Urinary bladder (tissue), 2 donors: ENCODE measurements around the gene LRRC3. TPM values are rescaled to one million over a fixed set of nuclear protein-coding genes. Genes with fewer than 3 reads are reported as not detected.

Source experiments
- polyA plus RNA-seq: library from polyadenylated mRNA; stranded (reverse); fragments of 200-250 nt; gene quantifications from one replicate; pipeline ENCODE4 v1.2.3, GENCODE V29; 2013
- small RNA-seq: library from RNA; depleted of rRNA; stranded (forward); fragments of <200 nt; gene quantifications from one replicate; pipeline ENCODE3, GENCODE V24; 2014
- total RNA-seq: library from RNA; depleted of rRNA; stranded (reverse); fragments of >200 nt; gene quantifications from one replicate; pipeline ENCODE4 v1.2.3, GENCODE V29; 2014
- donor health status: healthy.

Gene LRRC3
- total and polyA plus RNA-seq, 2 donors, result 1.5 to 4.1 TPM

Small RNA genes lying within 50 kb of the gene (small RNA-seq; reads per million reads assigned to genes)
- gene RF00285, result not detected

Other genes starting within 250 kb of the LRRC3 start
- 2.7 TPM for gene ICOSLG, start 214.6 kb upstream of the LRRC3 start, total RNA-seq
- gene ICOSLG, start 214.6 kb upstream of the LRRC3 start, polyA plus RNA-seq, result 1.3 TPM
- gene DNMT3L, start 193.6 kb upstream of the LRRC3 start, total RNA-seq, result not detected
- not detected for gene DNMT3L, start 193.6 kb upstream of the LRRC3 start, polyA plus RNA-seq
- gene AIRE, start 169.6 kb upstream of the LRRC3 start, total RNA-seq, result 0.11 TPM
- 0.03 TPM for gene AIRE, start 169.6 kb upstream of the LRRC3 start, polyA plus RNA-seq
- 74.8 TPM for gene PFKL, start 155.5 kb upstream of the LRRC3 start, total RNA-seq
- gene PFKL, start 155.5 kb upstream of the LRRC3 start, polyA plus RNA-seq, result 116 TPM
- gene CFAP410, start 116.1 kb upstream of the LRRC3 start, total RNA-seq, result 10.1 TPM
- gene CFAP410, start 116.1 kb upstream of the LRRC3 start, polyA plus RNA-seq, result 43.7 TPM
- 1.2 TPM for gene TRPM2, start 101.9 kb upstream of the LRRC3 start, total RNA-seq
- gene TRPM2, start 101.9 kb upstream of the LRRC3 start, polyA plus RNA-seq, result 3.3 TPM
- gene KRTAP10-1, start 84.7 kb downstream of the LRRC3 start, total RNA-seq, result not detected
- gene KRTAP10-1, start 84.7 kb downstream of the LRRC3 start, polyA plus RNA-seq, result not detected
- not detected for gene KRTAP10-2, start 96.0 kb downstream of the LRRC3 start, total RNA-seq
- not detected for gene KRTAP10-2, start 96.0 kb downstream of the LRRC3 start, polyA plus RNA-seq
- not detected for gene KRTAP10-3, start 103.3 kb downstream of the LRRC3 start, total RNA-seq
- not detected for gene KRTAP10-3, start 103.3 kb downstream of the LRRC3 start, polyA plus RNA-seq
- gene KRTAP10-4, start 118.2 kb downstream of the LRRC3 start, total RNA-seq, result not detected
- gene KRTAP10-4, start 118.2 kb downstream of the LRRC3 start, polyA plus RNA-seq, result not detected
- not detected for gene KRTAP10-5, start 125.1 kb downstream of the LRRC3 start, total RNA-seq
- not detected for gene KRTAP10-5, start 125.1 kb downstream of the LRRC3 start, polyA plus RNA-seq
- not detected for gene KRTAP10-6, start 137.0 kb downstream of the LRRC3 start, total RNA-seq
- not detected for gene KRTAP10-6, start 137.0 kb downstream of the LRRC3 start, polyA plus RNA-seq
- gene KRTAP10-7, start 145.1 kb downstream of the LRRC3 start, total RNA-seq, result not detected
- gene KRTAP10-7, start 145.1 kb downstream of the LRRC3 start, polyA plus RNA-seq, result not detected
- gene KRTAP10-8, start 156.6 kb downstream of the LRRC3 start, total RNA-seq, result not detected
- not detected for gene KRTAP10-8, start 156.6 kb downstream of the LRRC3 start, polyA plus RNA-seq
- not detected for gene KRTAP10-9, start 171.6 kb downstream of the LRRC3 start, total RNA-seq
- gene KRTAP10-9, start 171.6 kb downstream of the LRRC3 start, polyA plus RNA-seq, result not detected
- not detected for gene KRTAP10-10, start 181.8 kb downstream of the LRRC3 start, total RNA-seq
- not detected for gene KRTAP10-10, start 181.8 kb downstream of the LRRC3 start, polyA plus RNA-seq
- not detected for gene KRTAP10-11, start 190.9 kb downstream of the LRRC3 start, total RNA-seq
- gene KRTAP10-11, start 190.9 kb downstream of the LRRC3 start, polyA plus RNA-seq, result not detected
- not detected for gene KRTAP12-4, start 199.1 kb downstream of the LRRC3 start, total RNA-seq
- gene KRTAP12-4, start 199.1 kb downstream of the LRRC3 start, polyA plus RNA-seq, result not detected
- not detected for gene KRTAP12-3, start 202.4 kb downstream of the LRRC3 start, total RNA-seq
- not detected for gene KRTAP12-3, start 202.4 kb downstream of the LRRC3 start, polyA plus RNA-seq
- gene KRTAP12-2, start 211.4 kb downstream of the LRRC3 start, total RNA-seq, result not detected
- gene KRTAP12-2, start 211.4 kb downstream of the LRRC3 start, polyA plus RNA-seq, result not detected
- not detected for gene KRTAP12-1, start 226.7 kb downstream of the LRRC3 start, total RNA-seq
- not detected for gene KRTAP12-1, start 226.7 kb downstream of the LRRC3 start, polyA plus RNA-seq
- not detected for gene KRTAP10-12, start 241.7 kb downstream of the LRRC3 start, total RNA-seq
- gene KRTAP10-12, start 241.7 kb downstream of the LRRC3 start, polyA plus RNA-seq, result not detected